GM18951 (cell line): ENCODE measurements around the gene SYDE2.
"Not testable (repeated sequence)": the region's sequence is repeated elsewhere in the genome, so short reads cannot be mapped to it uniquely, and the experiment has no call there.

ENCODE experiments used
- POLR2A ChIP-seq: IDR thresholded peaks from 4 replicates; pipeline ENCODE4 v1.6.1; 2011; ENCODE audit warnings: mild to moderate bottlenecking; ENCODE audit not compliant: insufficient read length, insufficient read depth; ENCODE audit errors: extremely low read depth
- in situ Hi-C: fragments of 300-500 bp; cut with MboI; formaldehyde crosslinking; loops from one replicate; pipeline ENCODE4 v1.12.0; 2022; ENCODE audit warnings: low sequenced_read_pairs, mixed read lengths, inconsistent platforms; ENCODE audit not compliant: unreplicated experiment

The SYDE2 gene

DNA sequence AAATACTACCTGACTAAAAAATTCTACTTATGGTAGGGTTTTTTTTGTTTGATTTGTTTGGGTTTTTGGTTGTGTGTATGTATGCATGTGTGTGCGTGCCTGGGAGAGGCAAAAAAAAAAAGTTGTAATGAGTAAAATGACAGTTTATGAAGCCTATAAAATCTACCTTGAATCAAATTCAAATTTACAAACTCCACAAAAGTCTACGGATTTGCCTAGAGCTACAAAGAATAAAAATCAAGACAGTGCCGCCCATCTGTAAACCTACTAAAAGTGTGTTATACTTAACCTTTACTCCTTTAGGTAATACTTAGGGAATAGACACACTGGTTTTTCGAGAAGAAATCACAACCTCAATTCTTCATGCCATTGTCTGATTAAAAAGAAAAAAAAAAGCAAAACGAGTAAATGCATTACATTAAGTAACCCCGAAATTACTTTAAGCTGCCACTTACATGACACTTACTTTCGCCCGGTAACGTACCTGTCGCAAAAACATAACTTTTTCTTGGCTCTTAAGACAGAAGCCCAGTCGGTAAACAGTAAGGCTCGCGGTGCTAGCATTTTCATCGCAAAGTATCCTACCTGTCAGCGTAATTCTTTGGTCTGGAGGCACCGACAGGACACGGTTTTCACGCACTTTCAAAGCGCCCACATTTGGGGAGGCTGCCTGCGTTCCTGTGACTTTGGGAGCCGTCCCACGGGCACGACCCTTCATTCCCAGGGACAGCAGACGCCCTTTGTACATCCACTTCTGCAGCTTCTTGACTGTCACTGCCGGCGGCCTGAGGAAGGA lies 951 bp downstream of the SYDE2 start:
- TF ChIP-seq POLR2A: no peak
- in situ Hi-C loops: no loop called here

- TF ChIP-seq POLR2A: no peak
- in situ Hi-C loops: no loop called here
Measured at GRCh38 chr1:85198864-85199263, 2.0 kb downstream of the SYDE2 start.

GRCh38 chr1:85196358-85196757 lies 4.5 kb downstream of the SYDE2 start:
- in situ Hi-C loops: no loop called here
- TF ChIP-seq POLR2A: no peak

- no peak for TF ChIP-seq POLR2A
- in situ Hi-C loops: no loop called here
Measured at GRCh38 chr1:85195703-85196102, 5.1 kb downstream of the SYDE2 start.

DNA sequence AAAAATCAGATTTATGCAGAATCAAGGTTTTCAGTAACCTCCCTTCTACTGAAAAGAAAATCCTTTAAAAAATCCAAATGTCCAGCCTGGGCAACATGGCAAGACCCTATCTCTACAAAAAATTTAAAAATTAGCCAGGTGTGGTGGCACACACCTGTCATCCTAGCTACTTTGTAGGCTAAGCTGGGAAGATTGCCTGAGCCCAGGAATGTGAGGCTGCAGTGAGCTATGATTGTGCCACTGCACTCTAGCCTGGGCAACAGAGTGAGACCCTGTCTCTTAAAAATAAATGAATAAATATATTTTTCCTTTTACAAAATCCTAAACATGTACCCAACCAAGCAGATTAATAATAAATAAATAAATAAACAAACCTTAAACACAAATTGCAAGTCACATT lies 8.7 kb downstream of the SYDE2 start:
- in situ Hi-C loops: not testable (repeated sequence)

DNA sequence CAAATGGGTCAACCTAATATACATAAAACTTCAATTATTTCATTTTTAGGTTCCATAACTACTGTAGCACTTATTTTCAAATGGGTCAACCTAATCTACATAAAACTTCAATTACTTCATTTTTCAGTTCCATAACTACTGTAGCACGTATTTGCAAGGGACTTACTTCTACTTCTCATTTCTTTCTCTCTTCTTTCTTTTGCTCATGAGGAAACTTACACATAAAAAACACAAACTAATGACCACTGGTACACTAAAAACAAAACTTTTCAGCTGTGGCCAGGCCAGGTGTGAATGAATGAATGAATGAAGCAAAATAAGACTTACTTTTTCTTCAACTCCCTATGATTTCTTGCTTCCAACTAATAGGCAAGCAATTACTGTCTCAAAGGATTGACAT lies 11.7 kb downstream of the SYDE2 start:
- in situ Hi-C loops: no loop called here
- no peak for TF ChIP-seq POLR2A

DNA sequence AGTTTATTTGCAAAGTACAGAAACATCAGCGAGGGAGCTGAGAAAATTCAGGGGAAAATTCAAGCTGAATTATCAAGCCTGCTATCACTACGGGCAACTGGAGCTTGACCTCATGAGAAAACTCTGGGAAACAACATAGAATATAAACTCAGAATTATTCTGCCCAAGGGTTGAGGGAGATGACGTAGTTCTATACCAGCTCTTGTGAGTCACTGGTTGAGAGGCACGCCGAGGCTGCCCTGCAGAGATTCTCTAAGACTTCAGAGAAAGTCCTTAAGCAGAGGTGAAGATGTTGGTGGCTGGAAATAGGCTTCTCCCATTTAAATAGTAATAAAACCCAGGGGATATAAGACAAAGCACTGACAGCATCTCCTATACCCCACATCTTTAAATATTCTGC lies 12.3 kb downstream of the SYDE2 start:
- TF ChIP-seq POLR2A: no peak
- in situ Hi-C loops: no loop called here

DNA sequence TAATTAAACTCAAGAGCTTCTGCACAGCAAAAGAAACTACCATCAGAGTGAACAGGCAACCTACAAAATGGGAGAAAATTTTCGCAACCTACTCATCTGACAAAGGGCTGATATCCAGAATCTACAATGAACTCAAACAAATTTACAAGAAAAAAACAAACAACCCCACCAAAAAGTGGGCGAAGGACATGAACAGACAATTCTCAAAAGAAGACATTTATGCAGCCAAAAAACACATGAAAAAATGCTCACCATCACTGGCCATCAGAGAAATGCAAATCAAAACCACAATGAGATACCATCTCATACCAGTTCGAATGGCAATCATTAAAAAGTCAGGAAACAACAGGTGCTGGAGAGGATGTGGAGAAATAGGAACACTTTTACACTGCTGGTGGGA lies 13.8 kb downstream of the SYDE2 start:
- in situ Hi-C loops: not testable (repeated sequence)

DNA sequence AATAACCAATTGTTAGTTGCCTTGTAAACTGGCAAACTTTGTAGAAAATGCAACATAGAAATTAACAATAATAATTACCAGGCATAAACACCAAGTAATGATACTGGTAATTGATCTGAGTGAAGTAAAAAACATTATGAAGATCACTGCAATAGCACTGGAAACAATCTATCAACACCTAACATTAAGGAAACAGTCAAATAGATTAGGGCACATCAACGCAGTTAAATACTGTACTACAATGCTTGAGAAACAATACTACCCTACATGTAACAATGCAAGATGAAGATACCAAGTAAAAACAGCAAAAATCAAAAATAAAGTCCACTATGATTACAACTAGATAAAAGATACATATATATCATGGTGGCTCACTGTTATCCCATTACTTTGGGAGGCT lies 16.6 kb downstream of the SYDE2 start:
- TF ChIP-seq POLR2A: no peak
- in situ Hi-C loops: no loop called here

DNA sequence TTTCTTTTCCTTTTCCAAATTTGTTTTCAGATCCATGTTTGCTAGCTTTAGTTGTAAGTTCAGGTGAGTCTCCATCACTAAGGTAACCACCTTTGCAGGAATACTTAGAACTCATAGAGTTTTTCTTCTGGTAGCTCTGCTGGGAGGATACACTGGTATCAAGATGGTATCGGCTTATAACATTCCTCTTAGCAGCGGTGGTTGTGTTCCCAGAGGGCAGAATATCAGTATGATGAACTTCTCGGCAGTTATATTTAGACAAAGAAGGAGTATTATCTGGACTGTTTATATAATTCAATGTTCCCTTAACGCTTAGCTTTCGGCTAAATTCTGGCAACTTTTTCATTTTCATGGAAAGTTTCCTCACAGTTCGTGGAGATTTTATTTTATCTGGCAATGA lies 18.1 kb downstream of the SYDE2 start:
- TF ChIP-seq POLR2A: no peak
- in situ Hi-C loops: no loop called here

GRCh38 chr1:85180869-85181268 lies 19.9 kb downstream of the SYDE2 start:
- in situ Hi-C loops: no loop called here
- no peak for TF ChIP-seq POLR2A

GRCh38 chr1:85179522-85179921 lies 21.3 kb downstream of the SYDE2 start:
- no peak for TF ChIP-seq POLR2A
- in situ Hi-C loops: no loop called here

DNA sequence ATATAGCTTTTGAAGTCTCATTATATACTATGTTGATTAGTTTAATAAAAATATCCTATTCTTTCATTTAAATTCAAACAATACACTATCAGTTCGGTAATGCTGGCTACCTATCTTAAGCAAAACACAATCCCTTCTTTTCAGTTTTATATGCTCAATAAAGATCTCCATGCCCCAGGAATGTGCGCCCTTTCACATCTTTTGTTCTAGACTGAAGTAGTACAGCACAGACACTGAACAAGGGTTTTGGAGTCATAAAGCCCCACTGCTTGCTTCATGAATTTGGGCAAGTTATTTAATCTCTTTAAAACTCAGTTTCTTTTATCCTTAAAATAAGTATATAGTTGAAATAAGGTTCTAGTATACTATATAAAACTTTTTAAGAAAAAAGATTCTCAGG lies 22.4 kb downstream of the SYDE2 start:
- in situ Hi-C loops: no loop called here

GRCh38 chr1:85174503-85174902 lies 26.3 kb downstream of the SYDE2 start:
- no peak for TF ChIP-seq POLR2A
- in situ Hi-C loops: no loop called here

More for the DNA sequence above, 22.4 kb downstream of the SYDE2 start:
- TF ChIP-seq POLR2A: no peak
